OCI-LY7 (cell line): Measurements from ENCODE around the gene CRX.

Experiments
- CTCF ChIP-seq: fragments of 200-600 bp; sonication (generic); conservative IDR thresholded peaks from 2 replicates; pipeline ENCODE4 v1.5.1; 2014; ENCODE audit warnings: mild to moderate bottlenecking, antibody characterized with exemption, low read length, moderate library complexity, mixed read lengths
- EZH2phosphoT487 ChIP-seq: fragments of 200-600 bp; sonication (generic); IDR thresholded peaks from 2 replicates; pipeline ENCODE4 v1.6.1; 2018; ENCODE audit warnings: low read depth, borderline replicate concordance, mild to moderate bottlenecking, mixed run types, antibody characterized with exemption, low read length, moderate library complexity, mixed read lengths

- no peak for TF ChIP-seq CTCF
- no peak for TF ChIP-seq EZH2phosphoT487
Measured at GRCh38 chr19:47779524-47780214, 42.1 kb upstream of the CRX start.
